ENCODE measurements around the gene CIB4.

DNA sequence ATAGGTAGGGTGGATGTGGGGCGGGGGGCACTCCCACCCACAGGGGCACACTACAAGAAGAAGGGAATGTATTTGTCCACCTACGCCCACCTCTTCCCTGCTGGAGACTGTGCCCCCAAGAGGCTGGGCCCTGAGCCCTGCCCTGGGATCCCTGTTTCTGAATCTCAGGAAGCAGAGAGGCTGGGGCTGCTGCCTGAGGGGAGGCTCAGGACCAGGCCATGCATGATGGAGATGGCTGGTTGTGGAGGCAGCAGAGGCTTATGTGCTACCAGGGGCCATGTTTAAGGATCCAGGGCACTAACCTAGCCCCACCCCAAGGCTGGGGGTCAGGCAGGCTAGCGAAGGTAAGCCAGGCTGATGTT lies 82.1 kb downstream of the CIB4 start:
- TF ChIP-seq ATF3 (CRISPR knock-in tag; conservative IDR thresholded peaks at IDR 0.05) (no peak), NR1H2 (CRISPR knock-in tag; IDR thresholded peaks at IDR 0.05) (no peak), CREB1 (CRISPR knock-in tag; IDR thresholded peaks at IDR 0.05) (no peak), NR3C1 (CRISPR knock-in tag; conservative IDR thresholded peaks at IDR 0.05; ENCODE audit: low read depth) (no peak), CTCF (IDR thresholded peaks at IDR 0.05) (no peak), TEAD1 (CRISPR knock-in tag; IDR thresholded peaks at IDR 0.05) (no peak), E2F1 (CRISPR knock-in tag; IDR thresholded peaks at IDR 0.05) (no peak), JUN (CRISPR knock-in tag; IDR thresholded peaks at IDR 0.05) (no peak)
- TF ChIP-seq, protein P1, sequence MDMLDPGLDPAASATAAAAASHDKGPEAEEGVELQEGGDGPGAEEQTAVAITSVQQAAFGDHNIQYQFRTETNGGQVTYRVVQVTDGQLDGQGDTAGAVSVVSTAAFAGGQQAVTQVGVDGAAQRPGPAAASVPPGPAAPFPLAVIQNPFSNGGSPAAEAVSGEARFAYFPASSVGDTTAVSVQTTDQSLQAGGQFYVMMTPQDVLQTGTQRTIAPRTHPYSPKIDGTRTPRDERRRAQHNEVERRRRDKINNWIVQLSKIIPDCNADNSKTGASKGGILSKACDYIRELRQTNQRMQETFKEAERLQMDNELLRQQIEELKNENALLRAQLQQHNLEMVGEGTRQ (CRISPR knock-in tag; IDR thresholded peaks at IDR 0.05): no peak

Data from WTC11 (cell line).